Hippocampal formation (tissue), 2 donors: Measurements from ENCODE around the gene ERI3.
"Not testable (repeated sequence)": the region's sequence is repeated elsewhere in the genome, so short reads cannot be mapped to it uniquely, and the experiment has no call there.

Experiments
- DNase-seq, 2 donors: peaks; one replicate each; lab custom pipeline; 2025; lab: John Stamatoyannopoulos, UW

The ERI3 gene

DNA sequence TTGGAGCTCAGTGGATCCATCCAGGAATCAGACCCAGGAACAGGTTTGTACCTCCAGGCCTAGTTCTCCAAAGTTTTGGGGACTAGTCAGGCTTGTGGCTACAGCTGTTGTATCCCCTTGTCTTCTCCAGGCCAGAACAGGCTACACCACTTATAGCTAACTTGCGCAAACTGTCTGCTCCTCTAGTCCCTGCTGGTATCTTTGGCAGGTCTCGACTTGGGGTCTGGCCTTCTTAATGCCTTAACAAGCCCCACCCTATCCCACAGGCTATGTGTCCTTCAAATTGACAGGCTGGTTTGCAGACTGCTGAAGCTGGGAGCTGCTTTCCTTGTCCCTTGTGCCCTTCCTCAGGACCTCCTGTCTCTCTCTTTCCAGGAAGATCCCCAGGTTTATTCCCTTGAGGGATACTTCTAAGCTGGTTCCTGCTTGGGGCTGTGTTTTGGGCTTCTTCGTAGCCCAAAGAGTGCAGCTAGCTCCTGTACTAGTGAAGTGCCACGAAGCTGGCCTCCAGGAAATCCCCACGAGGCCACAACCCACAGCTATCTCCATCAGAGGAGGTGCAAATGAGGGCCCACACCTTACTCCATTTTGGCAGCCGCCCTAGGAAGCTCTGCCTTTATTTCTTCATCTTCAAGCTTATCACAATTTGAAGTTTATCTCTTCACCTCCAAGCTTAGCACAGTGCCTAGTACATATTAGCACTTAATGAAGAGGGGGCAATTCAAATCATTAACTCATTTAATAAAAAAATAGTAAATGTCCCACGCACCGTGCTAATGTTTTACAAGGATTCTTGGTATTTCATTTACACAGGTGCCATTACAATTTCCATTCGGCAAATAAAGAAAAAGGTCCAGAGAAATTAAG lies 142.5 kb downstream of the ERI3 start:
- no peak for DNase-seq

GRCh38 chr1:44210595-44210994 lies 144.5 kb downstream of the ERI3 start:
- DNase-seq: no peak

DNA sequence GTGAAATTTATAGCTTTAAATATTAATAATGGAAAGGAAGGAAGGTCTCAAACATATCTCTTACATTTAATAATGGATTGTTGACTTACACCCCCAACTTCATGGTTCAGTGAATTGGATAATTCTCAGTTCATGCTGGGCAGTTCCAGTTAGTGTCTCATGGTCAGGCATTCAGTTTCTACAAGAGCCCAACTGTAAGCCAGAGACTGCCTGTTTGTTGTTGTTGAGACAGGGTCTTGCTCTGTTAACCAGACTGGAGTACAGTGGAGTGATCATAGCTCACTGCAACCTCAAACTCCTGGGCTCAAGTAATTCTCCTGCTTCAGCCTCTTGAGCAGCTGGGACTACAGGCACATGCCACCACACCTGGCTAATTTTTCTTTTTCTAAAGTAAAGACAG lies 146.8 kb downstream of the ERI3 start:
- DNase-seq: no peak

DNA sequence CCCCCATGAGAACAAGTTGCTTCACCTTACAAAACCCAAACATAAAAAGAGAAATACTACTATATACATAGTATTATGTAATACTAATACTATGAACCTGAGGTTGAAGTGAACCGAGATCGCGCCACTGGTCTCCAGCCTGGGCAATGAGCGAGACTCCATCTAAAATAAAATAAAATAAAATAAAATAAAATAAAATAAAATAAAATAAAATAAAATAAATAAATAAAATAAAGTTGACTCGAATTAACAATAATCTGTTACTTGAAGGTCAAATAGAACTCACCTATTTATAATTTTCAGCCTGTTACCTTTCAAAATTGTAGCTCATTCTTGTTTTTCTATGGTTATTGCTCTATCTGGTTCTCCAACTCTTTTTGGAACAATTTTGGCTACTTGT lies 148.5 kb downstream of the ERI3 start:
- not testable (repeated sequence) for DNase-seq

GRCh38 chr1:44200336-44200735 lies 154.7 kb downstream of the ERI3 start:
- no peak for DNase-seq

DNA sequence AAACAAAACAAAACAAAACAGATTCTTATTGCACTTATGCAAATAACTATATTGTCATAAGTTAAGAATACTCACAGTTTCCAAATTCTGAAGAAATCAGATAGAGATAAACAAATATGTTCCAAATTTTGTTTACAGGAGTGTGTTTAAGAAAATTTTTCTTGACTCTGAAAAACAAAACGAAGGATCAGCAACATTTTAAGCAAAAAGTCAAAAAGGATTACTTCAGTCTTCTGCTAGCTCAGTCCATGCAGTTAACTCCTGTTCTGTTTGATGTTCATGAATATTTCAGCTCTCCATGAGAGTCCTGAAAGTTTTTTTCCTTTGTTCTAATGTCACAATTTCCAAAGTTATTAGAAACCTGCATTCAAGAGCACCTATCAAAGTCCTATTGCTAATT lies 180.4 kb downstream of the ERI3 start:
- DNase-seq: no peak
